ENCODE data around the gene CCT8.
"Not testable (repeated sequence)": the region's sequence is repeated elsewhere in the genome, so short reads cannot be mapped to it uniquely, and the experiment has no call there.

CCT8 gene

GRCh38 chr21:29011236-29011635 lies 62.2 kb downstream of the CCT8 start:
- DNase-seq: not testable (repeated sequence)

DNA sequence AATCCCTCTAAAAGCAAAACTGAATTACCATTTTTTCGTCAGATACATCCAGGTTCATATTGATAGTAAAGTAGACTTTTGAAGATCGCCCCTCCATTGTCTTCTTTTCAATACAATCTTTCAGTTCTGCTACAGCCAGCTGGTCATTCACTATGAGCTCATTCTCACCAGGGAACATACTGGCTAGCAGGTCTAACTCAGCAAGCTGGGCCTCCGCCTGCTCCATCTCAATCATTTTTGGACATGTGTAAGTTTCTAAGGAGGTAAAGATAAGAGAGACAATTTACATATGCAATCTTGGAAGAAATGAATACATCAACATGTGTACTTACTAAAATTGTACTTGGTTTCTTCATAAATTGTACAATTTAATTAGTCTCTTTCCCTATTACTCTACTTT lies 65.1 kb downstream of the CCT8 start:
- no peak for DNase-seq

GRCh38 chr21:29007810-29008209 lies 65.6 kb downstream of the CCT8 start:
- DNase-seq: no peak

GRCh38 chr21:29007135-29007534 lies 66.3 kb downstream of the CCT8 start:
- DNase-seq: no peak
